K562 (cell line): ENCODE measurements around the gene GNAQ.

Experiments used
- CREB1 ChIP-seq, 2 experiments: sonication (generic) in 1 of 2; formaldehyde crosslinking in 1 of 2; IDR thresholded peaks; 2 replicates each; pipeline versions ENCODE4 v1.6.1 to v1.8.0; 2012 to 2022; ENCODE audit warnings: inconsistent platforms in 1 of 2, mild to moderate bottlenecking in 1 of 2, missing genetic modification reagents in 1 of 2, moderate library complexity in 1 of 2
- KDM1A ChIP-seq, 2 experiments: fragments of 450-650 bp; IDR thresholded peaks; 2 replicates each; pipeline ENCODE4 v1.6.1; 2016; ENCODE audit warnings: mild to moderate bottlenecking in 2 of 2
- LARP7 ChIP-seq: fragments of 450-650 bp; IDR thresholded peaks from 2 replicates; pipeline ENCODE4 v1.6.1; 2016
- MTA2 ChIP-seq: fragments of 450-650 bp; IDR thresholded peaks from 2 replicates; pipeline ENCODE4 v1.6.1; 2016; ENCODE audit warnings: low read depth
- RBM17 ChIP-seq: fragments of 200-400 bp; formaldehyde crosslinking; IDR thresholded peaks from 2 replicates; pipeline ENCODE4 v1.6.1; 2017; ENCODE audit warnings: low read depth, mild to moderate bottlenecking, low read length, borderline replicate concordance
- ZNF324 ChIP-seq: fragments of 250-450 bp; sonication (Bioruptor Pico); IDR thresholded peaks from 2 replicates; pipeline ENCODE4 v1.4.0; 2020; ENCODE audit warnings: mild to moderate bottlenecking
- TF ChIP-seq, protein P1 (sequence below): sonication (generic); formaldehyde crosslinking; IDR thresholded peaks from 2 replicates; pipeline ENCODE4 v1.8.1; 2023; ENCODE audit warnings: missing genetic modification reagents, mild to moderate bottlenecking, borderline replicate concordance

DNA sequence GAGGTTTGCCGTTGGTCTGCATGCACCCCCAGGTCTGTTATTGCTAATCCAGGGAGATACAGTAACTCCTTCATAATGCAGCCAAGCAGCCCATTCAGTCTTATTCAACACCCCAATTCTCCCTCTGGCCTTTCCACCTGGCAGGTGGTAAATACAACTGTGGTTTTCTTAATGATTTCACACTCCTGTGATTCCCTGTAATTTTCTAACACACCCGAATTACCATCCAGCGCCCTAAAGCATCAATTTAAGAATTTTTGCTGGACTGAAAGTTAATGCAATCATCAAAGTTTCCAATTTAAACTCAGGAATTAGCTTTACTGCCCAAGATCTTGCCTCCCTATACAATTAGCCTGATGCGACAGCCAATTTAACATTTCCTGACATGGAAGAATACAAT is 62.5 kb downstream of the GNAQ start:
- TF ChIP-seq KDM1A (IDR thresholded peaks at IDR 0.05) = no peak
- TF ChIP-seq, protein P1, sequence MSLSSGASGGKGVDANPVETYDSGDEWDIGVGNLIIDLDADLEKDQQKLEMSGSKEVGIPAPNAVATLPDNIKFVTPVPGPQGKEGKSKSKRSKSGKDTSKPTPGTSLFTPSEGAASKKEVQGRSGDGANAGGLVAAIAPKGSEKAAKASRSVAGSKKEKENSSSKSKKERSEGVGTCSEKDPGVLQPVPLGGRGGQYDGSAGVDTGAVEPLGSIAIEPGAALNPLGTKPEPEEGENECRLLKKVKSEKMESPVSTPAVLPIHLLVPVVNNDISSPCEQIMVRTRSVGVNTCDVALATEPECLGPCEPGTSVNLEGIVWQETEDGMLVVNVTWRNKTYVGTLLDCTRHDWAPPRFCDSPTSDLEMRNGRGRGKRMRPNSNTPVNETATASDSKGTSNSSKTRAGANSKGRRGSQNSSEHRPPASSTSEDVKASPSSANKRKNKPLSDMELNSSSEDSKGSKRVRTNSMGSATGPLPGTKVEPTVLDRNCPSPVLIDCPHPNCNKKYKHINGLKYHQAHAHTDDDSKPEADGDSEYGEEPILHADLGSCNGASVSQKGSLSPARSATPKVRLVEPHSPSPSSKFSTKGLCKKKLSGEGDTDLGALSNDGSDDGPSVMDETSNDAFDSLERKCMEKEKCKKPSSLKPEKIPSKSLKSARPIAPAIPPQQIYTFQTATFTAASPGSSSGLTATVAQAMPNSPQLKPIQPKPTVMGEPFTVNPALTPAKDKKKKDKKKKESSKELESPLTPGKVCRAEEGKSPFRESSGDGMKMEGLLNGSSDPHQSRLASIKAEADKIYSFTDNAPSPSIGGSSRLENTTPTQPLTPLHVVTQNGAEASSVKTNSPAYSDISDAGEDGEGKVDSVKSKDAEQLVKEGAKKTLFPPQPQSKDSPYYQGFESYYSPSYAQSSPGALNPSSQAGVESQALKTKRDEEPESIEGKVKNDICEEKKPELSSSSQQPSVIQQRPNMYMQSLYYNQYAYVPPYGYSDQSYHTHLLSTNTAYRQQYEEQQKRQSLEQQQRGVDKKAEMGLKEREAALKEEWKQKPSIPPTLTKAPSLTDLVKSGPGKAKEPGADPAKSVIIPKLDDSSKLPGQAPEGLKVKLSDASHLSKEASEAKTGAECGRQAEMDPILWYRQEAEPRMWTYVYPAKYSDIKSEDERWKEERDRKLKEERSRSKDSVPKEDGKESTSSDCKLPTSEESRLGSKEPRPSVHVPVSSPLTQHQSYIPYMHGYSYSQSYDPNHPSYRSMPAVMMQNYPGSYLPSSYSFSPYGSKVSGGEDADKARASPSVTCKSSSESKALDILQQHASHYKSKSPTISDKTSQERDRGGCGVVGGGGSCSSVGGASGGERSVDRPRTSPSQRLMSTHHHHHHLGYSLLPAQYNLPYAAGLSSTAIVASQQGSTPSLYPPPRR = no peak
- TF ChIP-seq MTA2 = no peak
- no peak for TF ChIP-seq CREB1 (IDR thresholded peaks at IDR 0.05)
- no peak for TF ChIP-seq CREB1 (CRISPR knock-in tag; IDR thresholded peaks at IDR 0.05)
- TF ChIP-seq ZNF324 (CRISPR knock-in tag) = no peak
- TF ChIP-seq RBM17 = no peak
- TF ChIP-seq LARP7 = no peak
